Breast epithelium (tissue), 3 donors: ENCODE results near the gene COX14.

Source experiments
- CTCF ChIP-seq, 3 donors: fragments of 450-650 bp; IDR thresholded peaks; one replicate each; pipeline ENCODE4 v1.5.1; 2016 to 2017; ENCODE audit warnings: antibody characterized with exemption in 3 of 3, mild to moderate bottlenecking in 3 of 3, moderate library complexity in 3 of 3
- POLR2A ChIP-seq: fragments of 450-650 bp; IDR thresholded peaks from one replicate; pipeline ENCODE4 v1.6.1; 2016; ENCODE audit warnings: antibody characterized with exemption, mild to moderate bottlenecking, moderate library complexity
- POLR2AphosphoS5 ChIP-seq, 3 donors: sonication (generic); formaldehyde crosslinking; IDR thresholded peaks; one replicate each; pipeline ENCODE4 v1.6.1; 2017; ENCODE audit warnings: antibody characterized with exemption in 3 of 3

DNA sequence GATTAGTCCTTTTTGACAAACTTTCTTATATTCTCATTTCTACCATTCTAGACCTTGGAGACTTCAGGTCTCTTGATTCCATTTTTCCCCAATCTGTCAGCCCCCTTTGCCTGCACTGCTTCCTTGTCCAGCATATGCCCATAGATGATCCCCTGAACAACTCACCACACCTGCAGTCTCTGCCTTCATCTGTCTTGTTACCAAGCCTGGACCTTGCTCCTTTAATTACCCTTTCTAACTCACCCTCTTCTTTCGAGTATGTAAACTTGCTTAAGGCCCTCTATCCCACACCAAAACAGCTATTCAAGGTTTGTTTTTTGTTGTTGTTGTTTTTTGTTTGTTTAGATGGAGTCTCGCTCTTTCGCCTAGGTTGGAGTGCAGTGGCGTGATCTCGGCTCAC lies 9.6 kb downstream of the COX14 start:
- no peak for TF ChIP-seq CTCF (IDR thresholded peaks at IDR 0.05)
- no peak for TF ChIP-seq POLR2A
- TF ChIP-seq POLR2AphosphoS5 (IDR thresholded peaks at IDR 0.05) = no peak
